Hepatocyte (in vitro differentiated cells): Measurements from ENCODE around the gene SRPK1. TPM values are rescaled to one million over a fixed set of nuclear protein-coding genes. Genes with fewer than 3 reads are reported as not detected.
"Not testable (repeated sequence)": the region's sequence is repeated elsewhere in the genome, so short reads cannot be mapped to it uniquely, and the experiment has no call there.

Source experiments
- DNase-seq: peaks from one replicate; pipeline ENCODE4 v3.0.0-alpha.2; 2016; ENCODE audit warnings: low spot score
- H2AFZ ChIP-seq: fragments of 200-600 bp; sonication (generic); 2 replicates; pipeline ENCODE4 v1.6.0; 2016; ENCODE audit warnings: antibody characterized with exemption, mild to moderate bottlenecking
- H3K27ac ChIP-seq: fragments of 200-600 bp; sonication (generic); 2 replicates; pipeline ENCODE4 v1.5.1; 2016; ENCODE audit warnings: mild to moderate bottlenecking
- H3K27me3 ChIP-seq: fragments of 200-600 bp; sonication (generic); 2 replicates; pipeline ENCODE4 v1.6.1; 2016
- H3K36me3 ChIP-seq: fragments of 200-600 bp; sonication (generic); replicated peaks from 2 replicates; pipeline ENCODE4 v1.5.1; 2016; ENCODE audit warnings: low read depth; ENCODE audit not compliant: insufficient read depth
- H3K4me1 ChIP-seq: fragments of 200-600 bp; sonication (generic); 2 replicates; pipeline ENCODE4 v1.5.1; 2016; ENCODE audit warnings: mild to moderate bottlenecking, moderate library complexity; ENCODE audit not compliant: insufficient read depth
- H3K4me2 ChIP-seq: fragments of 200-600 bp; sonication (generic); 2 replicates; pipeline ENCODE4 v1.6.0; 2016
- H3K4me3 ChIP-seq: fragments of 200-600 bp; sonication (generic); 2 replicates; pipeline ENCODE4 v1.5.1; 2016; ENCODE audit warnings: mild to moderate bottlenecking
- H3K79me2 ChIP-seq: fragments of 200-600 bp; sonication (generic); 2 replicates; pipeline ENCODE4 v1.6.0; 2017; ENCODE audit warnings: mild to moderate bottlenecking
- H3K9me2 ChIP-seq: fragments of 200-600 bp; sonication (generic); replicated peaks from 2 replicates; pipeline ENCODE4 v1.6.0; 2017; ENCODE audit warnings: mild to moderate bottlenecking; ENCODE audit not compliant: insufficient read depth
- H3K9me3 ChIP-seq: fragments of 200-600 bp; sonication (generic); 2 replicates; pipeline ENCODE4 v1.5.1; 2016; ENCODE audit warnings: low read depth, mild to moderate bottlenecking
- H4K20me1 ChIP-seq: fragments of 200-600 bp; sonication (generic); 2 replicates; pipeline ENCODE4 v1.6.0; 2016; ENCODE audit warnings: mild to moderate bottlenecking; ENCODE audit not compliant: insufficient read depth, poor library complexity, severe bottlenecking
- EZH2 ChIP-seq: fragments of 200-600 bp; sonication (generic); IDR thresholded peaks from 2 replicates; pipeline ENCODE4 v1.6.1; 2016; ENCODE audit warnings: antibody characterized with exemption, mild to moderate bottlenecking, borderline replicate concordance
- EZH2phosphoT487 ChIP-seq: fragments of 200-600 bp; sonication (generic); IDR thresholded peaks from one replicate; pipeline ENCODE4 v1.6.1; 2018; ENCODE audit warnings: antibody characterized with exemption, mild to moderate bottlenecking, low read depth, moderate library complexity; ENCODE audit not compliant: unreplicated experiment, severe bottlenecking
- WGBS: methylation state at CpG from one replicate; pipeline ENCODE4 v1.1.6; 2016; ENCODE audit warnings: low lambda C conversion rate; ENCODE audit errors: missing lambda C conversion rate; 5-methylcytosine and 5-hydroxymethylcytosine counted together
- polyA plus RNA-seq: library from polyadenylated mRNA; unstranded; fragments of >200 nt; fragmentation: Nextera tagmentation; extraction: Ambion mirVana; gene quantifications from 2 replicates; pipeline ENCODE4 v1.2.1, GENCODE V29; 2016
- total RNA-seq: library from RNA; depleted of rRNA; stranded (reverse); fragments of >200 nt; gene quantifications from 2 replicates; pipeline ENCODE4 v1.2.3, GENCODE V29; 2014
- TF ChIP-seq, protein P1 (sequence below): fragments of 200-600 bp; sonication (generic); IDR thresholded peaks from 2 replicates; pipeline ENCODE4 v1.5.1; 2016; ENCODE audit warnings: antibody characterized with exemption, mild to moderate bottlenecking; ENCODE audit not compliant: poor library complexity

The SRPK1 gene
- total and polyA plus RNA-seq, 2 experiments from 2014 or later, result 39.3 to 63.9 TPM

DNA sequence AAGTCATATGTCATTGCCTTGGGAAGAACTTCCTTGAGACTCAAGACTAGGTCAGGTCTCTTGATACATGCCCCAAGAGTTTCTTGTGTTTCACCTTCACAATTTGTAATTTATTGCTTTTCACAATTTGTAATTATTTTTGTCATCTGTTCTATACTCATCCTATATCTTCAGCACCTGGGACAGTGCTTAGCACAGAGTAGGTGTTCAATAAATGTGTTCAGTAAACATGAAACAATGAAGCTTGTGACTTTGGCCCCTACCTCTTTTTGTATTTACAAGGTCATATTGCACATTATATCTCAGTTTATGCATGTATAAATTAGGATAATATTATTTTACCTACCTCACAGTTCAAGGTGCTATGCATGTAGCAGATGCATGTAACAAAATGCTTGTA, 21.5 kb upstream of the SRPK1 start:
- Histone ChIP-seq H3K36me3 (no peaks in the 10 kb centered on the region), H4K20me1 (no peaks in the 10 kb centered on the region), H2AFZ (no peak overlapping the region), H3K9me2 (no peaks in the 10 kb centered on the region), H3K4me1 (no peaks in the 10 kb centered on the region), H3K9me3 (no peaks in the 10 kb centered on the region), H3K27ac (no peak overlapping the region), H3K4me3 (no peak overlapping the region), H3K79me2 (no peaks in the 10 kb centered on the region), H3K4me2 (no peak overlapping the region), H3K27me3 (no peaks in the 10 kb centered on the region)
- no peak for TF ChIP-seq EZH2
- TF ChIP-seq EZH2phosphoT487, result no peak
- TF ChIP-seq, protein P1, sequence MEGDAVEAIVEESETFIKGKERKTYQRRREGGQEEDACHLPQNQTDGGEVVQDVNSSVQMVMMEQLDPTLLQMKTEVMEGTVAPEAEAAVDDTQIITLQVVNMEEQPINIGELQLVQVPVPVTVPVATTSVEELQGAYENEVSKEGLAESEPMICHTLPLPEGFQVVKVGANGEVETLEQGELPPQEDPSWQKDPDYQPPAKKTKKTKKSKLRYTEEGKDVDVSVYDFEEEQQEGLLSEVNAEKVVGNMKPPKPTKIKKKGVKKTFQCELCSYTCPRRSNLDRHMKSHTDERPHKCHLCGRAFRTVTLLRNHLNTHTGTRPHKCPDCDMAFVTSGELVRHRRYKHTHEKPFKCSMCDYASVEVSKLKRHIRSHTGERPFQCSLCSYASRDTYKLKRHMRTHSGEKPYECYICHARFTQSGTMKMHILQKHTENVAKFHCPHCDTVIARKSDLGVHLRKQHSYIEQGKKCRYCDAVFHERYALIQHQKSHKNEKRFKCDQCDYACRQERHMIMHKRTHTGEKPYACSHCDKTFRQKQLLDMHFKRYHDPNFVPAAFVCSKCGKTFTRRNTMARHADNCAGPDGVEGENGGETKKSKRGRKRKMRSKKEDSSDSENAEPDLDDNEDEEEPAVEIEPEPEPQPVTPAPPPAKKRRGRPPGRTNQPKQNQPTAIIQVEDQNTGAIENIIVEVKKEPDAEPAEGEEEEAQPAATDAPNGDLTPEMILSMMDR, result no peak
- DNase-seq, result no peak

DNA sequence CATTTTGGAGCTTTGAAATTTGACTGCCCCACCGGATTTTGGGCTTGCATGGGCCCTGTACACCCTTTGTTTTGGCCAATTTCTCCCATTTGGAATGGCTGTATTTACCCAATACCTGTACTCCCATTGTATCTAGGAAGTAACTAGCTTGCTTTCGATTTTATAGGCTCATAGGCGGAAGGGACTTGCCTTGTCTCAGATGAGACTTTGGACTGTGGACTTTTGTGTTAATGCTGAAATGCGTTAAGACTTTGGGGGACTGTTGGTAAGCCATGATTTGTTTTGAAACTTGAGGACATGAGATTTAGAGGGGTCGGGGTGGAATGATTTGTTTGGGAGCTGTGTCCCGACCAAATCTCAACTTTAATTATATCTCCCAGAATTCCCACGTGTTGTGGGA, 20.3 kb upstream of the SRPK1 start:
- not testable (repeated sequence) for H3K27me3 ChIP-seq, H3K9me3 ChIP-seq, H3K36me3 ChIP-seq, H3K4me2 ChIP-seq, H4K20me1 ChIP-seq, H3K4me1 ChIP-seq, H2AFZ ChIP-seq, H3K79me2 ChIP-seq, H3K27ac ChIP-seq, DNase-seq, H3K9me2 ChIP-seq, H3K4me3 ChIP-seq
- WGBS, result 80% methylated on average over 7 of the region's 7 CpGs

DNA sequence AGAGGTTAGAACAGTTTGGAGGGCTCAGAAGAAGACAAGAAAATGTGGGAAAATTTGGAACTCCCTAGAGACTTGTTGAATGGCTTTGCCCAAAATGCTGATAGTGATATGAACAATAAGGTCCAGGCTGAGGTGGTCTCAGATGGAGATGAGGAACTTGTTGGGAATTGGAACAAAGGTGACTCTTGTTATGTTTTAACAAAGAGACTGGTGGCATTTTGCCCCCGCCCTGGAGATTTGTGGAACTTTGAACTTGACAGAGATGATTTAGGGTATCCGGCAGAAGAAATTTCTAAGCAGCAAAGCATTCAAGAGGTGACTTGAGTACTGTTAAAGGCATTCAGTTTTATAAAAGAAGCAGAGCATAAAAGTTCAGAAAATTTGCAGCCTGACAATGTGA, 19.1 kb upstream of the SRPK1 start:
- not testable (repeated sequence) for H3K27me3 ChIP-seq, H3K27ac ChIP-seq, H3K4me3 ChIP-seq, H3K9me2 ChIP-seq, H2AFZ ChIP-seq, DNase-seq, H3K4me2 ChIP-seq, H3K36me3 ChIP-seq, H3K79me2 ChIP-seq, H4K20me1 ChIP-seq, H3K9me3 ChIP-seq, H3K4me1 ChIP-seq
- 88% methylated on average over 2 of the region's 2 CpGs for WGBS

DNA sequence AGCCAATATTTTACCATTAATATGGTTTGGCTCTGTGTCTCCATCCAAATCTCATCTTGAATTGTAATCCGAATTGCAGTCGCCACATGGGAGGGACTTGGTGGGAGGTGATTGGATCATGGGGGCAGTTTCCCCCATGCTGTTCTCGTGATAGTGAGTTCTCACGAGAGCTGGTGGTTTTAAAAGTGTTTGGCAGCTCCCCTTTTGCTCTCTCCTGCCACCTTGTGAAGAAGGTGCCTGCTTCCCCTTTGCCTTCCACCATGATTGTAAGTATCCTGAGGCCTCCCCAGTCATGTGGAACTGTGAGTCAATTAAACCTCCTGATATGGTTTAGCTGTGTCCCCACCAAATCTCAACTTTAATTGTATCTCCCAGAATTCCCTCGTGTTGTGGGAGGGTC, 18.4 kb upstream of the SRPK1 start:
- H3K4me1 ChIP-seq, H2AFZ ChIP-seq, H3K9me2 ChIP-seq, H3K27me3 ChIP-seq, H3K27ac ChIP-seq, H3K4me2 ChIP-seq, H3K79me2 ChIP-seq, H3K36me3 ChIP-seq, H3K9me3 ChIP-seq, H4K20me1 ChIP-seq, DNase-seq, H3K4me3 ChIP-seq: not testable (repeated sequence)
- WGBS, result 85% methylated on average over 5 of the region's 5 CpGs

DNA sequence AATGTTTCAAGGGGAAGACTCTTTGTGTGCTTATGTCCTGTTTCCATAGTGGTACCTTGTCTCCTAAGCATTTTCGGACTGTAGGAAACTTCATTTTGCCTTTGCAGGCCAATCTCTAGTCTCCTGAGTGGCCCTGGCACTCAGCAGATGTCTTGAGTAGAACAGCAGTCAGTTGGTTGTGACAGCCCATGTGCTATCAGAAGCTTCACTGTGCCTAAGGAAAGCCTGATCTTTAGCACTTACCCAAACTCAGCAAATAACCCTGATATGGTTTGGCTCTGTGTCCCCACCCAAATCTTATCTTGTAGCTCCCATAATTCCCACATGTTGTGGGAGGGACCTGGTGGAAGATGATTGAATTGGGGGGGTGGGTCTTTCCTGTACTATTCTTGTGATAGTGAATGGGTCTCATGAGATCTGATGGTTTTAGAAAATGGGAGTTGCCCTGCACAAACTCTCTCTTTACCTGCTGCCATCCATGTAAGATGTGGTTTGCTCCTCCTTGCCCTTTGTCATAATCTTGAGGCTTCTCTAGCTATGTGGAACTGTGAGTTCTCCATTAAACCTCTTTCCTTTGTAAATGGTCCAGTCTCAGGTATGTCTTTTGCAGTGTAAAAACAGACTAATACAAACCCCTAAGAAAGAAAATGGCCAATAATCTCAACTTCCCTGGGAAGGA, 15.9 kb upstream of the SRPK1 start:
- Histone ChIP-seq H3K4me3 (no peak overlapping the region), H3K9me2 (no peaks in the 10 kb centered on the region), H2AFZ (no peak overlapping the region), H3K4me1 (no peaks in the 10 kb centered on the region), H3K27ac (no peak overlapping the region), H3K9me3 (no peaks in the 10 kb centered on the region), H3K27me3 (no peaks in the 10 kb centered on the region), H3K79me2 (no peaks in the 10 kb centered on the region), H3K4me2 (no peak overlapping the region), H4K20me1 (no peaks in the 10 kb centered on the region), H3K36me3 (no peaks in the 10 kb centered on the region)
- 92% methylated on average over 1 of the region's 1 CpG for WGBS
- TF ChIP-seq EZH2 (no peak), EZH2phosphoT487 (no peak)
- TF ChIP-seq, protein P1, result no peak
- no peak for DNase-seq
